Measurements from ENCODE around the gene NR5A1.

NR5A1 gene

DNA sequence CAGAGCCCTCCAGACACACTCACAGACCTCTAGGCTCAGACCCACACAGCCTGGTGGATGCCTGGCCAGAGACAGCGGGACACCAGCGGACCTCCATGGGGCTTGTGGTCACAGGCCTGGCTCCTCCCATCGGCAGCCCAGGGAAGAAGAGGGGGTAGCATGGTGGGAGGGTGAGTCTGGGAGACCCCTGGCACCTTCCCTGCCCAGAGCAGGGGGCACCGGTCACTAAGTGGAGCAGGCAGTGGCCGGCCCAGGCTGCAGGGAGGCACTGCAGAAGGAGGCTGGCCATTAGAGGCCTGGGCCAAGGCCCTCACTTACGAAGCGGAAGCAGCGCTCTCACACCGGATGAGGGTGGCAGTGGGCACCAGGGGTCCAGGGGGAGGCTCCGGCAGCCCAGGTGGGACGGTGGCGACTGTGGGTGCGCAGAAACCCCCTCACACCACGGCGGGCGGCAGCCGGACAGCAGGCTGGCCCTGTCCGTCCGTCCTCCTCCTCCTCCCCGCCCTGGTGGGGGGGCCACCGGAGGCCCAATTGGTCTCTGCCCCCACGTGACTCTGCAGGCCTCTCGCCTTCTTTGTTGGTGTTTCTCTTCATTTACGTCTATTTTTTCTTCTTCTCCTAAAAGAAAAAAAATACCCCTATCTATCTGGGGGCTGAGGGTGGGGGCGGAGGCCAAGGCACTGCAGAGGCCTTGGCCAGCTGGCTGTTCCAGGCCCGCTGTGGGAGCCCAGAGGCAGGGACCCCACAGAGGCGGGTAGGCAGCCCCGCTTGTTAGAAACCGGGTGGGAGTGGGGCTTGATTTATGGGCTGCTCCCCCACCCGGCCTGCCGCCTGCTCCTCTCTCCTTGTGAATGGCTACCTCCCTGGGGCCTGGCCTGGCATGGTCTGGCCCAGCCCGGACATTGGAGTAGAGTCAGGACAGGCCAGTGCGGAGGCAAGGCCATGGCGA, at the start of gene NR5A1:
NR5A1 (minus strand) TSS at position 469 of the 949 bp plus-strand sequence. CDS start 4,004 bp downstream, outside the sequence.
- DNase-seq (ENCODE audit: low read depth in 2 of 2) = no peak

DNA sequence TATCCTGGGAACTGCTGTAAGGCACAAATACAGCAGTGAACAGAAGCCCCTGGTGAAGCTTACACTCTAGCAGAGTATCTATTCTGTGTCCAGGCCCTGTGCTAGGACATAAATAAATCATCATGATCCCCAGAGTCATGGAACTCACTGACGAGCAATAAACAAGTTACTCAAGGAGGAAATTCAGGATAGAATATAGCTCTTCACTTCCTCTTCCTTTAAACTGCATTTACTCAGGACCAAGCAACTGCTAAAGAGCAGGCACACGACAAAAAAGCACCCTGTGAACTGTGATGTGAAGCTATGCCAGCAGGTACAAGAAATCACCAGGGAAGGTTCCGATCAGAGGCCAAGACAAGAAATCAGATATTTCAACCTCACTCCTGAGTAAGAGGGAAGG, 47.8 kb upstream of the NR5A1 start:
- no peak for DNase-seq (ENCODE audit: low read depth in 2 of 2)

DNA sequence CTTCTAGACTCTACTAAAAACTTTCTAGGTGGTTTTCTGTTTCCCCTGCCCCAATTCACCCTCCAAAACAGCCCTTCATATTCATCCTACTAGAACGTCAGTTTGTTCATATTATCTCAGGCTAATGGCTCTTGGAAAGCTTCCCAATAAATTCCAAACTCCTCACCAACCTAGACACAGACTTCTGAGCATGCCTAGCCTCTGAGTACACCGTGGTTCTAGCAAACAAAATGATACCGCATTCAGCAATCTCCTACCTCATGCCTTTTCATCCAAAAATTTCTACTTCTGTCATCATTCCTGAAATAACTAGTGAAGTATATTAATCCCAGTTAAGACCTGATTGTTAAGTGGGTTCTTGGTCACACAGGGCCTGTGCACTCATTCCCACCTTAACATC, 46.5 kb upstream of the NR5A1 start:
- DNase-seq (ENCODE audit: low read depth in 2 of 2) = peak; percentile 78 to 79

DNA sequence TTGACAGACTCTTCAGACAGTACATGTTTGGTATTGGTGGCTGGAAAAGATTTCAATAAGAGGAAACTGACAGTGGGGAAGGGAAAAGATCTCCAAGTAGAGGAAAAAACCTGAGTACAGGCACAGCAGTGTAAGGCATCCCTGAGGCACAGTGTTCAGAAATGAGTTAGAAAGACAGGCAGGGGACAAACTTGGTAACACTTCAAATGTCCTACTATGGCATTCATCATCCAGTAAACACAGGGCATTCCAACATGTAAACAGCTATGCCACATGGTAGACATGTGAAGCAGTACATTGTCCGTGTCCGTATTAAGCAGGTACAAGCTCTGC, 45.0 kb upstream of the NR5A1 start:
- no peak for DNase-seq (ENCODE audit: low read depth in 2 of 2)

DNA sequence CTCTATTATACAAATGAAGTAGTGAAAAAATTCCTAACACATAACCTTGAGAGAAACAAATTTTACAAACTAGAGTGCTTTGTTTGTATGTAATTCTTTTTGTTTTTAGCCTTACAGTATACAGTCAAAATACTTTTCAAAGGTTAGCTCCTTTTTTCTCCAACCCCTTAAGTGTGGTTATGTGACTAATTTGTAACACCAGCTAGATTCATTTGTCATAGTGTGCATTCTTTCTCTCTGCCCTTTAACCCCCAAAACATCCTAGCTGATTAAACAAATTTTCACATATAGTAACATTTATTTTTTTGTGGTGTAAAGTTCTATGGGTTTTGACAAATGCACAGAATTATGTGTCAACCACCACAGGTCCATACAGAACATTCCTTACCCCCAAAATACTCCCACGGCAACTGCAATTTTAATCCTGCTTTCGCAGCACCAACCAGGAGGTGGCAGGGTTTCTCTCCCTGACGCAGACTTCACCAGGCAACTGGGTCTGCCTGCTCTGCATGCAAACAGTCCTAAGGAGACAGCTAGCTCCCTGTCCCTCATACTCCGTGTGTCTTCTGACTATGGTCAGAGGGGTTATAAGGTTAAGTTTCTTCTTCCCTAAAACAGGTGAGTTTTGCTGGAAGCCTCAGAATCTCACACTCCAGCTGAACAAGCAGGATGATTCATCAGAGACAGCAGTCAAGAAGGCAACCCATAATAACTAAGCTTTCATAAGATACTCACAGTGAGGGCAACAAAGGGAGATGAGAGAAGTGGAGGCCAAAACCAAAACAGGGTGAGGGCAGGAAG, 44.5 kb upstream of the NR5A1 start:
- peak; percentile 37 to 45 for DNase-seq (ENCODE audit: low read depth in 2 of 2)

DNA sequence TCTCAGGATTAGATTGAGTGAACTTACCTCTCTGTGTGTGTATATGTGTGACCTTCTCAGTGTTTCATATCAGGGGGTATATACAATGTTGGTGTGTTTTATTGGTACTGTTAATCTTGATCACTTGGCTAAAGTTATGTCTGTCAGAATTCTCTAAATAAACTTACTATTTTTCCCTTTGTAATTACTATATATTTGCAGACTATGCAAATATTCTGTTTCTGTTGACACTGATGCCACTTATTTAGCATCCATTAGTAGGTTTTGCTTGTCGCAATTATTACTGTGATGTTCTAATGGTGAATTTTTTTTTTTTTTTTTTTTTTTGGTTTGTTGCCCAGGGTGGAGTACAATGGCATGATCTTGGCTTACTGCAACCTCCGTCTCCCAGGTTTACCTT, 42.9 kb upstream of the NR5A1 start:
- no peak for DNase-seq (ENCODE audit: low read depth in 2 of 2)

DNA sequence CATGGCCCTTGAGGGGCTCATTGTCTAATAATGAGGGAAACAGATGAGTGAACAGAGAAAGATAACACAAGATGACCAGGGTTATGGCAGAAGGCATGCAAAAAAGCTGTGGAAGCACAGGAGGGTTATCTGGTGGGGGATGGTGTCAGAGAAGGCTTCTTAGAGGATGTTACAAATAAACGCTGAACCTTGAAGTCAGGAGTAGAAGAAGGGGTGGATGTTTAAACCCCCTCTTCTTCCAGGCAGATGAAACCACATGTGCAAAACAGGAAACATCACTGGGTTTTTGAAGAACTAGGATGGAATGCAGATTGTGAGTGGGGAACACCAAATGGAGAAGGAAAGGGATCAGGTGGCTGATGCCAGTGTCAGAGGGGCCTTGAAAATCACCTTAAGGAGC, 41.8 kb upstream of the NR5A1 start:
- DNase-seq (ENCODE audit: low read depth in 2 of 2) = no peak

DNA sequence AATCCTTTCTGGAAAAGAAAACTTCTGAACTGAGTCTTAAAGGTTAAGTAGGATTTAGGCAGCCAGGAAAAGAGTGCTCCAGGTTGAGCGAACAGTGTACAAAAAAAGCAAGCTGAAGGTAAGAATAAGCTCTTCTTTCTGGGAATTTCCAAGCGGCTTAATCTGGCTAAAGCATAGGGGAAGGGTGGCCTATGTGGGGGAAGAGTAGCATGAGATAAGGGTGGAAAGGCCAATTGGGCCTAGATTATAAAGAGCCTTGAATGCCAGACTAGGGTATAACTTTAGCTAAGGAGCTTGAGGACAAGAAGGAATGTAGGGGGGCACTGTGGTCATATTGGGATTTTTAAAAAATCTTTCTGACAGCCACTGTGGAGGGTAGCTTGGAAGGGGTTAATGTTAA, 37.3 kb upstream of the NR5A1 start:
- DNase-seq (ENCODE audit: low read depth in 2 of 2) = no peak

DNA sequence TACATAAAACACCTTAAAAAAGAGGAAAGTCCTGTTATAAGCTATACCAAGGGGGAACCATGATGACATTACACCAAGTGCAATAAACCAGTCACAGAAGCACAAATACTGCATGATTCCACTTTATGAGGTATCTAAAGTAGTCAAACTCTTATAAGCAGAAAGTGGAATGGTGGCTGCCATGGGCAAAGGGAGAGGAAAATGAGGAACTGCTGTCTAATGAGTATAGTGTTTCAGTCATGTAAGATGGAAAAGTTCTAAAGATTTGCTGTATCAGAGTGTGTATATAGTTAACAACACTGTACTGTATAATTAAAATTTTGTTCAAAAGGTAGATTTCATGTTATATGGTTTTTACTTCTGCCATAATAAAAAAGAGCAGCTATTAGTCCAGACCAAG, 34.6 kb upstream of the NR5A1 start:
- no peak for DNase-seq (ENCODE audit: low read depth in 2 of 2)

DNA sequence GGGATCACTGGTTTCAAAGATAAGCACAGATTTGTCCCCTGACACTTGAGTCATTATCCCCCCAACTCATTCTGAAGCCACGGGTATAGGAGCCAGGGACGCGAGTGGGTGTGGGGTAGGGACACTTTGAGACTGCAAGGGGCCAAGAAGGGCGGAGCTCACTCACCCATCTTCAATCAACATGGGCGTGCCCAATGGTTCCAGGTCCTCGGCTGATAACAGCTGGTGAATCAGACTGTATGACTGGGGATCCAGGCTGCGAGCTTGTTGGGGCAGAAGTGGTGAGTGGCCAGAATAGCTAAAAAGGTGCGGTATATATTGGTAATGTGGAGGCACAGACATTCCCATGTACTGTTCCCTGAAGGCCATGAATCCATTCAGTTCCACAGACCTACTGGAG, 30.7 kb upstream of the NR5A1 start:
- DNase-seq (ENCODE audit: low read depth in 2 of 2) = no peak

DNA sequence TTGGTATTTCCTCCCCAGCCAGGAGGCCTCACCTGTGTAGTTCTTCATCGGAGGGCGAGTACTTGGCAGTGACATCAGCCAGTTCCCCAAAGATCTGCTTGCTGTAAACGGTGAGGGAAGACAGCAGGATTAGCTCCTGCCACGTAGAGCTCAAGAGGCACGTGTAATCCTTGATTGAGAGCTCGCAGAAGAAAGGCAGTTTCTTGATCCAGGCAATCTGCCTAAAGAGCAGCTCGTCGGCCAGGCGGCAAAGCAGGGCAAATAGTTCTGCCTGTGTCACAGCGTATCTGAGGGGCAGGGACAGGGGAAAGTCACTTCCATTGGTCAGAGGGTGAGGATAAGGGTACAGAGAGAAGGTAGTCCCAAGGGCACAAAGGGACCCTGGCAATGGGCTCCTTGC, 28.6 kb upstream of the NR5A1 start:
- no peak for DNase-seq (ENCODE audit: low read depth in 2 of 2)

DNA sequence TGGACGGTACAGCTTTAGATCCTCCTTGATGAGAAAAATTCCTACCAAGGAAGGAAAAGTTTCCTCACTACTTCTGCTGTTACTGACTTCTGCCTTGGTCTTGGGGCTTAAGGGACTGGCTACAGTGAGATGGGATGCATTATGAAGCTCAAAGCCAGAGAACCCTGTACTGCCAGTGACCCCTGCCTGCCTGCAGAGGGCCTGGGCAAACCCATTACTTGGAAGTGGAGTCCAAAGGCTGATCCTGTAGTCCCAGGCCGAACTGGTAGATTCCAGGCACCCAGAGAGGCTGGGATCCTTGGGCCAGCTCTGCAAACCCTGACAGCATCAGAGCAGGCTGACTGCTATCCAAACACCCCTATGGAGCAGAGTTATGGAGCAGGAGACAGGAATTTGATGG, 25.7 kb upstream of the NR5A1 start:
- no peak for DNase-seq (ENCODE audit: low read depth in 2 of 2)

DNA sequence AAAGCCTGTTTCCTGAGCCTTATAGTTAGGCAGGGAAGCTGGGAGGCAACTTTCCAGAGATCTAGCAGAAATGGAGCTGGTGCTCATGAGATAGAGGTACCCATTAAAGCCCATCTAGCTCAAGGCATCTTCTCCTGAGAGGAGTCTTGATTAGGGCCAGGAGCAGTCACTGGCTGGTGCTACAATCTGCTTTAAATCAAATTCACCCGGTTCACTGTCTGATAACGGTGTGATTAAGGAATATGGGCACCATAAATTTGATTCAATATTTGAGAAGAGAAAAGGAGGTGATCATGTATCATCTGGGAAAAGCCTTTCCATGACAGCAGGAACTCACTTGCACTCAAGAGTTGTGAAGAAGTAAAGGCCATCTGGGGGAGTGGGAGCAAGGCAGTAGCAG, 23.9 kb upstream of the NR5A1 start:
- no peak for DNase-seq (ENCODE audit: low read depth in 2 of 2)

DNA sequence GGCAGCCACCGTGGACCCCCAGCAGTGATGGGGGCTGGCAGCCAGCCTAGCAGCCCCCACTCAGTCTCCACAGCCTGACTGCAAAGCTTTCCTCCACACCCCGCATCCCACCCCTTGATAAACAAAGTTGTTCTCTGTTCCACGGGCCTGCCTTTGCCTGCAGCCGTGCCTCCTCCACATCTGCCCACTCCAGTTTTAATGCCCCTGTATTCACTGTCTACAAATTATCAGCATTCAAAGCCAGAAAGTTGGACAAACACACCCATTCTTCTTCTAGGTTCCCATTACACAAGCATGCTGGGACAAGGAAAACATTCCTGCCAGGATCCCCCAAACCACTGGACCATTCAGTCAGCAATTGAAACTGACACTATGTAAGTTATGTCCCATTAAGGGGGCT, 23.0 kb upstream of the NR5A1 start:
- no peak for DNase-seq (ENCODE audit: low read depth in 2 of 2)

DNA sequence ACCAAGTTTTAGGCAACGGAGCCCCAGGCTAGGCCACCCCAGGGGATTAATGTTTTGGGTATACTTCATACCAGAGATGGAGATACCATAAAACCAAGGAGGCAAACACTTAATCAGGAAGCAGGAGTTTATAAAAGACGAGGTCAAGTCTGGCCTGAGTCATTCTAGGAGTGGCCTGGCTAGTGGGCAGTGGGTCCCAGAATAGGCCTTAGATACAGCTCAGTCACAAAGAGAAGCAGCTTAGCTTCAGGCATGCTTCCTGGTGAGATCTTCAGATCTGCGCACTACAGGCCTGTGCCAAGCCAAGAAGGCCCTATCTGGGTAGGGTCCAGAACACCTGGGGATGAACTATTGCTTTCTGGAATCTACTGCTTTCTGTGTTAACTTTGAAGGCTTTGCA, 20.6 kb upstream of the NR5A1 start:
- DNase-seq (ENCODE audit: low read depth in 2 of 2) = no peak

DNA sequence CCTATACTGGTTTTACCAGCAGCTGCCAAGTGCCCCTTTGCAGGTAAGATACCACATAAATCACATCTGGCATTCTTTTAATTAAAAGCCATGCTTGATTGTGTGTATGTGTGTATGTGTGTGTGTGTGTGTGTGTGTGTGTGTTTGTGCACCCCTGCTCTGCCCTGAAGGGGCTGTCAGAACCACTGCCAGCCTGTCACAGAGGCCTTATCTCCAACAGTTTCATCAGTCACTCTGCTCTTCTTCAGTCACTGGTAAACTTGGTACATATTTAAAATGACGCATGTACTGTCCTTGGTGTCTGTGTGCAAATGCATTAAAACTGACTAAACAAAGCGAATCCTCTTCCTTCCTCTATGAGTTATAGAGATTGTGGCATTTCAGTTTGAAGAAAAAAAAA, 19.0 kb upstream of the NR5A1 start:
- DNase-seq (ENCODE audit: low read depth in 2 of 2) = no peak

DNA sequence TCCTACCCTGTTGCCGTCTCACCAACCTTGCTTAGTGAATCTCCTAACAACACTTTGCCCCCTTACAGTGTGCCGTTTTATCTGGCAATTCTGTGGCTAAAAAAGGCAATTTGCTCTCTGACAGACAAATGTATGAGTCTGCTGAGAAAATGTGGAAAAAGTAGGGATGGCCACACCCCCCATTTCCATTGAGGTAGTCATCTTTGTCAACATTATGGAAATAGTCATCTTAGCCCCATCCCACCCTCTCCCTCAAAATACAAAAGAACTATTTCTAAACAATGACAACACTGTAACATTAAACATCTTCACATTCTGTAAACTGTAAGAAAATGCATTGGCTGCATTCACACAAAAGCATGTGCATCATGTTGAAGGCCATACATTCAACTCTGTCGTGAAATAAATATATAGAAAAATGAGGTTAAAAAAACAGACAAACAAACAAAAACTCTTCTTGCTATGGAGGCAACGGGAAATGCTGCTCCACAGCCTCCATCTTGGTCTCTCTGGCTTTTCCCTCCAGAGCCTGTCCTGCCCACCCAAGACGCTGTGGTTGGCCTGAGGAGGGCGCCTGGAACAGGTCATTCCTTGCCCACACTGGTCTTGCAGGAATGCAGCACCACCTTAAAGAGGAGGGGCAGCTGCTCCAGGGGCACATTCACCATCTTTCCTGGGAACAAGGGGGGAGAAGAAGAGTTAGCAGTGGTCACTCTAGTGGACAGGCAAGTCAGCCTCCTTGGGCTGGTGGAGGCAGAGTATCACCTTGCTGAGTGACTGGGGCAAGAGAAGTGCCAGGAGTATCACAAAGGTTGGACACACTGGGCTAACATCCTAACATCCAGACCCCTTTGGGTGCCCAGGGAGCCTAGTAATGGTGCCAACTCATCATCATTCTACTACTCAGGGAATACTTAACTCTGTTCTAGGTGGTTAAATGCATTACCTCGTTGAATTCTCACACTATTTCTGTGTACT, 15.2 kb upstream of the NR5A1 start:
- no peak for DNase-seq (ENCODE audit: low read depth in 2 of 2)

DNA sequence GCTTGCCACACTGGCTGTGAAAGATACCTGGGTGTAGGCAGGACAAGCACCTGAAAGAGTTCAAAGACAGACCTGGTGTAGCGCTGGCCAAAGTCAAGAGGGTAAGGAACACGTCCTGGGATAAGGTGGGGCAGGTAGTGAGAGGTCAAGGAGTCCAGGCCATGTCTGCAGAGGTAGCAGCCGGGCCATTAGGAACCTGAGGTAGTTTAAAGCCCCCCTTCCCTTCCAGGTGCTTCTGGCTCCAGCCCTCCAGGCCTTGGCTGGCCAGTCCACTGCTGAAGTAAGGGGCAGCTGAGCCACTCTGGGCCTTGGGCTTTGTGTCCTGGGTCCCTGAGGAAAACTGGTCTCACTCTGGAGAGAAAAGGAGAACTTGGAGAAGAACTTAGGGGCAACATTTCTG, 13.9 kb upstream of the NR5A1 start:
- DNase-seq (ENCODE audit: low read depth in 2 of 2) = no peak

DNA sequence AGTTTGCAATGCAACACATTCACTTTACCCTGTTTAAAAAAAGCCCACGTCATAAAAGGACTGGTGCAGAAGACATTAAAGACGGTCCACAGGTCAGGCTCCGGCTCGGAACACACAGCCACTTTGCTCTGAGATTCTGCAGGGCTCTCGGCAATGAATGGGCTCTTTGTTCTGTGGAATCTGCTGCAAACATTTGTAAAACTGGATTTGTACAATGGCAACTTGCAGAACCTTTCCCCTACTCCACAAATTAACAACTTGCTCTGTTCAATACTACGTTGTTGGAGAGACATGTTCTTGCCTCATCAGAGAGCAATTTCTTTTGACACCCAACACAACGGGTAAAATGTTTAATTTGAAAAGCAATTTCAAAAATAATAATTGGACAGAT, 13.0 kb upstream of the NR5A1 start:
- DNase-seq (ENCODE audit: low read depth in 2 of 2) = no peak

DNA sequence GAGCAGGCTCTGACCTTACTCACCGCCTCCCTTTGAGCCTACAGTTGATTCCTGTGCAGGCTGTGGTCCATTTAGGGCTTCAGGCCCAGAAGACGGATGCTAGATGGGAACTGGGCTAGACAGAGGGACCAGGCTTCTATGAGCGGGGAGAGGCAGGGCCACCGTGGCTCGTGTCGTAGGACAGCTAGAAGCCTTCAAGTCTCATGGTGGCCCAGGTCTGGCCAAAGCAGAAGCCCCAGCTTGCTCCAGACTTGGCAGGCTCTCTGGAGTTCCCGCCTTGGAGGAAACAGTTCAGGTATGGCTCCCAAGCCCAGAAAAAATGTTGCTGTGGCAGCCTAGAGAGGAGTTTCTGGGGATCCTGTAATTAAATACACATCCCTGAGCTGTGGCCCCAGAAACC, 10.9 kb upstream of the NR5A1 start:
- DNase-seq (ENCODE audit: low read depth in 2 of 2) = no peak

DNA sequence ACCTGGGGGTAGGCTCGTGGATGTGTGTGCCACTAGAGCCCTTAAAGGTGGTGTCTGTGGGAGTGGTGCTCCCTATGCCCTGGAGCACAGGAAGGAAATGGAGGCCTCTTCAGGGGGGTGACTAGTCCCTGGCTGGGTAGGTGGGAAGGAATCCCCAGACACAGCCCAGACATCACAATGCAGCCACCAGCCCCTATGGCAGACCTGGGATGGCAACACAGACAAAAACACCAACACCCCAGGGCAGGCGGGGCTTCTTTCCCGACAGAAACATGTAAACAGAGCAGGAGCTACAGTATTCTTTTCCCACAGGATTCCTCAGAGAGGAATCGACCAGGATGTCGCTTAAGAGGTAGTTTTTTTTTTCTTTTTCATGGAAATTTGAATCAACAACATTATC, 10.4 kb upstream of the NR5A1 start:
- no peak for DNase-seq (ENCODE audit: low read depth in 2 of 2)

DNA sequence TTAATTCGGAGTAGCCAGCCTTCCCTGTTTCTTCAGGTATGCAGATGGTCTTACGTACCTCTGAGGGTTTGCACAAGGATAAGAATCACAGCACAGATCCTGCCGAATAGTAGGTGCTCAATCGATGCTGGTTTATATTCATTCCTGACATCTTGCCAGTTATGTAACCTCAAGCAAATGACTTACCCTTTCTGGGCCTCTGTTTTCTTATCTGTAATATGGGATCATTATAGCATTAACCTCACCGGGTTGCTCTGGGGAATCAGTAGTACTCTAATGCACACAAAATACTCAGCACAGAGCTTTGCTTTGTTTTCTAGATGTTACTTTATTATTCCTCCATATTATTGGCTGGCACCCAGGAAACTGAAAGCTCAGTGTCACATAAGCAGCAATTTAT, 7.7 kb upstream of the NR5A1 start:
- no peak for DNase-seq (ENCODE audit: low read depth in 2 of 2)
